Keratinocyte (primary cell): ENCODE measurements around the gene TSHB. TPM values are rescaled to one million over a fixed set of nuclear protein-coding genes. Genes with fewer than 3 reads are reported as not detected.

Source experiments
- DNase-seq: peaks from one replicate; pipeline ENCODE4 v3.0.0-alpha.2; 2011; ENCODE audit warnings: low read depth, missing footprints, low spot score
- FAIRE-seq: peaks from 2 replicates; lab custom pipeline; 2011; peaks lifted over from hg19 to GRCh38; lab: Jason Lieb, UNC
- H2AFZ ChIP-seq: 2 replicates; pipeline ENCODE4 v1.6.0; 2012; ENCODE audit warnings: low read length, control low read depth, inconsistent platforms; ENCODE audit not compliant: control insufficient read depth
- H3K27ac ChIP-seq: 2 replicates; pipeline ENCODE4 v1.5.1; 2011; ENCODE audit warnings: low read length; ENCODE audit not compliant: control insufficient read depth, insufficient read depth
- H3K27me3 ChIP-seq: 3 replicates; pipeline ENCODE4 v1.6.0; 2011; ENCODE audit warnings: low read length; ENCODE audit not compliant: control insufficient read depth, insufficient read depth; ENCODE audit errors: extremely low read depth
- H3K36me3 ChIP-seq, 2 experiments: 2 replicates in 1 of 2; 3 replicates in 1 of 2; pipeline ENCODE4 v1.5.1; 2011; ENCODE audit warnings: low read length in 2 of 2, mild to moderate bottlenecking in 1 of 2; ENCODE audit not compliant: control insufficient read depth in 2 of 2, insufficient read depth in 2 of 2; ENCODE audit errors: extremely low read depth in 1 of 2
- H3K4me1 ChIP-seq: 3 replicates; pipeline ENCODE4 v1.5.1; 2011; ENCODE audit warnings: low read length; ENCODE audit not compliant: control insufficient read depth, insufficient read depth; ENCODE audit errors: extremely low read depth
- H3K4me2 ChIP-seq: 3 replicates; pipeline ENCODE4 v1.6.0; 2011; ENCODE audit warnings: low read depth, low read length; ENCODE audit not compliant: control insufficient read depth, insufficient read depth; ENCODE audit errors: extremely low read depth
- H3K4me3 ChIP-seq, 3 experiments: fragments of 200-600 bp in 1 of 3; sonication (generic) in 1 of 3; 2 replicates in 2 of 3; 3 replicates in 1 of 3; pipeline ENCODE4 v1.5.1; 2011 to 2016; ENCODE audit warnings: low read length in 3 of 3, mild to moderate bottlenecking in 3 of 3, control low read depth in 2 of 3, inconsistent platforms in 1 of 3, low read depth in 1 of 3, mixed read lengths in 1 of 3, mixed run types in 1 of 3, moderate library complexity in 1 of 3; ENCODE audit not compliant: control insufficient read depth in 2 of 3, insufficient read depth in 2 of 3; ENCODE audit errors: extremely low read depth in 1 of 3
- H3K79me2 ChIP-seq: 2 replicates; pipeline ENCODE4 v1.6.0; 2012; ENCODE audit warnings: low read length; ENCODE audit not compliant: control insufficient read depth, insufficient read depth
- H3K9ac ChIP-seq: 3 replicates; pipeline ENCODE4 v1.6.0; 2011; ENCODE audit warnings: low read length; ENCODE audit not compliant: control insufficient read depth, insufficient read depth; ENCODE audit errors: extremely low read depth
- H3K9me1 ChIP-seq: 3 replicates; pipeline ENCODE4 v1.6.0; 2011; ENCODE audit warnings: low read length; ENCODE audit not compliant: control insufficient read depth, insufficient read depth; ENCODE audit errors: extremely low read depth
- H3K9me3 ChIP-seq: 2 replicates; pipeline ENCODE4 v1.5.1; 2012; ENCODE audit warnings: low read depth, low read length; ENCODE audit not compliant: control insufficient read depth
- H4K20me1 ChIP-seq: 3 replicates; pipeline ENCODE4 v1.6.0; 2011; ENCODE audit warnings: low read length; ENCODE audit not compliant: control insufficient read depth, insufficient read depth; ENCODE audit errors: extremely low read depth
- EZH2 ChIP-seq: IDR thresholded peaks from one replicate; pipeline ENCODE4 v1.6.1; 2012; ENCODE audit warnings: inconsistent platforms, mild to moderate bottlenecking, low read length, moderate library complexity
- dilution Hi-C: fragments of 300-500 bp; cut with MboI; formaldehyde crosslinking; loops from one replicate; pipeline ENCODE4 v1.7.0; 2020; ENCODE audit warnings: low sequenced_read_pairs; ENCODE audit not compliant: extremely low pct_ligation_motif_present
- polyA minus RNA-seq, 3 experiments: library from RNA; depleted of rRNA, polyadenylated mRNA; stranded (reverse); fragments of >200 nt; gene quantifications; 1 replicate in 1 of 3; 2 replicates in 1 of 3; 3 replicates in 1 of 3; pipeline ENCODE4 v1.2.3, GENCODE V29; 2011
- polyA plus RNA-seq, 5 experiments: library from polyadenylated mRNA; depleted of rRNA in 3 of 5; stranded (reverse) in 3 of 5; stranded (forward) in 1 of 5; unstranded in 1 of 5; fragments of >200 nt; gene quantifications; 1 replicate in 1 of 5; 2 replicates in 3 of 5; 3 replicates in 1 of 5; pipeline versions ENCODE4 v1.2.1 to v1.2.3, GENCODE V29; 2011 to 2012; ENCODE audit warnings: missing spikeins in 2 of 5, low read depth in 1 of 5, low replicate concordance in 1 of 5
- TF ChIP-seq, protein P1 (sequence below), 3 experiments: IDR thresholded peaks in 1 of 3; conservative IDR thresholded peaks in 1 of 3; optimal IDR thresholded peaks in 1 of 3; 2 replicates in 2 of 3; 3 replicates in 1 of 3; pipeline versions ENCODE3 to v1.5.1; 2011; ENCODE audit warnings: low read length in 3 of 3, mild to moderate bottlenecking in 3 of 3, moderate library complexity in 2 of 3, control low read depth in 1 of 3, inconsistent platforms in 1 of 3; ENCODE audit not compliant: insufficient read depth in 2 of 3; ENCODE audit errors: extremely low read depth in 1 of 3

Gene TSHB
- polyA plus RNA-seq (not detected in 3 replicates), polyA minus RNA-seq (not detected in 3 replicates)
- not detected for polyA plus RNA-seq (2011; ENCODE audit: low read depth)
- not detected in 2 replicates for polyA plus RNA-seq (2011; cell fraction: cytosol; rRNA removed)
- polyA plus RNA-seq (2011; cell fraction: nucleus; rRNA removed): not detected in 2 replicates
- polyA plus RNA-seq (2012; ENCODE audit: low replicate concordance): not detected in 2 replicates
- polyA minus RNA-seq (2011; cell fraction: cytosol; rRNA and poly(A)+ RNA removed): not detected
- not detected in 2 replicates for polyA minus RNA-seq (2011; cell fraction: nucleus; rRNA and poly(A)+ RNA removed)

DNA sequence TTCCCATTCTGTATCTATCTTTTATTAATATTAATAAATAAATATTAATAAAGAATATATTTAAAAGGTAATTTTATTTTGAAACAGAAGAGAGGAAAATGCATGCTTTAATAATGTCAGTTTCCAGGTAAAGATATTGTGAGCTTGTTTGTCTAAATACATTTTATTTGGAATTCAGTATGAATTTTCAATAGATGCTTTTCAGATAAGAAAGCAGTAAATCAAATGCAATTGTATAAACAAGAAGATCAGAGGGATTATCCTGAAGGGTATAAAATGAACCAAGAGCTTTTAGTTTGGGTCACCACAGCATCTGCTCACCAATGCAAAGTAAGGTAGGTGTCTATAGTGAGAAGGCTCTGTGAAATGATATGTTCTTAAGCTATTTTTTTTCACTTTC lies at the start of gene TSHB:
Gene TSHB (plus strand): TSS at position 301 of the 400 bp plus-strand sequence. CDS start 3,537 bp downstream, outside the sequence.
- H3K9ac ChIP-seq: no peak within 1 kb of the TSS
- H3K4me2 ChIP-seq: no peak within 1 kb of the TSS
- no peaks in the 10 kb centered on the region for H3K79me2 ChIP-seq
- no peaks in the 10 kb centered on the region for H3K27me3 ChIP-seq
- no peaks in the 10 kb centered on the region for H3K4me1 ChIP-seq
- no peak within 1 kb of the TSS for H2AFZ ChIP-seq
- no peaks in the 10 kb centered on the region for H3K9me3 ChIP-seq
- FAIRE-seq (no peak), DNase-seq (no peak)
- TF ChIP-seq, protein P1, sequence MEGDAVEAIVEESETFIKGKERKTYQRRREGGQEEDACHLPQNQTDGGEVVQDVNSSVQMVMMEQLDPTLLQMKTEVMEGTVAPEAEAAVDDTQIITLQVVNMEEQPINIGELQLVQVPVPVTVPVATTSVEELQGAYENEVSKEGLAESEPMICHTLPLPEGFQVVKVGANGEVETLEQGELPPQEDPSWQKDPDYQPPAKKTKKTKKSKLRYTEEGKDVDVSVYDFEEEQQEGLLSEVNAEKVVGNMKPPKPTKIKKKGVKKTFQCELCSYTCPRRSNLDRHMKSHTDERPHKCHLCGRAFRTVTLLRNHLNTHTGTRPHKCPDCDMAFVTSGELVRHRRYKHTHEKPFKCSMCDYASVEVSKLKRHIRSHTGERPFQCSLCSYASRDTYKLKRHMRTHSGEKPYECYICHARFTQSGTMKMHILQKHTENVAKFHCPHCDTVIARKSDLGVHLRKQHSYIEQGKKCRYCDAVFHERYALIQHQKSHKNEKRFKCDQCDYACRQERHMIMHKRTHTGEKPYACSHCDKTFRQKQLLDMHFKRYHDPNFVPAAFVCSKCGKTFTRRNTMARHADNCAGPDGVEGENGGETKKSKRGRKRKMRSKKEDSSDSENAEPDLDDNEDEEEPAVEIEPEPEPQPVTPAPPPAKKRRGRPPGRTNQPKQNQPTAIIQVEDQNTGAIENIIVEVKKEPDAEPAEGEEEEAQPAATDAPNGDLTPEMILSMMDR (optimal IDR thresholded peaks at IDR 0.05 in 1 of 3, IDR thresholded peaks at IDR 0.05 in 1 of 3, conservative IDR thresholded peaks at IDR 0.05 in 1 of 3; ENCODE audit: extremely low read depth in 1 of 3, insufficient read depth in 2 of 3, low read length in 3 of 3): no peak
- TF ChIP-seq EZH2: no peak
- dilution Hi-C loops: no loop called here
- H3K4me3 ChIP-seq: no peak within 1 kb of the TSS
- H3K27ac ChIP-seq: no peak within 1 kb of the TSS
- no peaks in the 10 kb centered on the region for H3K9me1 ChIP-seq
- no peaks in the 10 kb centered on the region for H3K36me3 ChIP-seq
- H4K20me1 ChIP-seq: no peaks in the 10 kb centered on the region

GRCh38 chr1:114982251-114982650 lies 47.4 kb upstream of the TSHB start:
- no peaks in the 10 kb centered on the region for H3K27me3 ChIP-seq
- H3K9ac ChIP-seq: no peak overlapping the region
- no peak overlapping the region for H3K4me2 ChIP-seq
- H3K79me2 ChIP-seq: no peaks in the 10 kb centered on the region
- FAIRE-seq: no peak
- no peaks in the 10 kb centered on the region for H3K9me3 ChIP-seq
- no peak overlapping the region for H2AFZ ChIP-seq
- H3K4me3 ChIP-seq: no peak overlapping the region
- H4K20me1 ChIP-seq: no peaks in the 10 kb centered on the region
- peaks cover 8% of the 10 kb centered on the region for H3K4me1 ChIP-seq
- dilution Hi-C loops: no loop called here
- no peak overlapping the region for H3K27ac ChIP-seq
- H3K9me1 ChIP-seq: no peaks in the 10 kb centered on the region
- no peaks in the 10 kb centered on the region for H3K36me3 ChIP-seq
- DNase-seq: no peak
- no peak for TF ChIP-seq EZH2
- TF ChIP-seq, protein P1 (optimal IDR thresholded peaks at IDR 0.05 in 1 of 3, IDR thresholded peaks at IDR 0.05 in 1 of 3, conservative IDR thresholded peaks at IDR 0.05 in 1 of 3; ENCODE audit: extremely low read depth in 1 of 3, insufficient read depth in 2 of 3, low read length in 3 of 3): no peak
